ENCODE results near the gene SELENOO. TPM values are rescaled to one million over a fixed set of nuclear protein-coding genes. Genes with fewer than 3 reads are reported as not detected.
A peak's percentile ranks its signal among the peaks of the same experiment; 100 is the strongest.

Gene SELENOO
- total RNA-seq, 2 experiments from 2014 or later = 26.0 to 26.1 TPM

DNA sequence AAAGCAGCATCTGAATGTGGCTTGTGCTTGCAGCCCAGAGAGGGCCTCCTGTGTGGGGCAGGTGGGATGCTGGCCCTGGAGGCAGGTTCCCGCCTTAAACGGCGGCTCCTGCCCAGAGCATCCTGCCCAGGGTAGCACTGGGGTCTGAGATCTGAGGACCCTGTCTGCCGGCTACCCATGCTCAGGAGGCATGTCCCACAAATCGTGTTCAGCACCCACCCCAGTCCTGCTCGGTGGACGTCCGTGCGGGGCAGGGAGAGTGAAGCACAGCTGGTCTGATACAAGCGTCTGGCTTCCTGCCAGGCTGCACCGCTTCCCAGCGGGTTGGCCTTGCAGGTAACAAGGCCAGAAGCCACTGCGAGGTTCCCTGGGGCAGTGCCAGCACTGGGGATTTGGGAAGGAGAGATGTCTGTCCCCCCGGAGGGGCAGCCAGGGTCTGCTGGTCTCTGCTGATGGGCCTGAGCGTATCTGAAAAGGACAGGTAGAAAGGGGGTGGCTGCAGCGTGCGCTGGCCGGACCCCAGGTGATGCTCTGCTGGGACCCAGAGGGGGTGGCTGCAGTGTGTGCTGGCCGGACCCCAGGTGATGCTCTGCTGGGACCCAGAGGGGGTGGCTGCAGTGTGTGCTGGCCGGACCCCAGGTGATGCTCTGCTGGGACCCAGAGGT is 11.5 kb upstream of the SELENOO start:
- Mint-ChIP-seq H3K4me1 (ENCODE audit: low read depth) (peaks cover 44% of the 10 kb centered on the region), H3K36me3 (ENCODE audit: low read depth) (peaks cover 27% of the 10 kb centered on the region), H3K27me3 (peaks cover 4% of the 10 kb centered on the region), H3K27ac (peak overlapping the region; percentile 96), H3K4me3 (peak overlapping the region; percentile 86), H3K9me3 (no peaks in the 10 kb centered on the region)
- intact Hi-C loops (cut with DNase I, micrococcal nuclease) = loop anchor here in 1 of 2 experiments (5.0 kb wide), 2 partner anchors 53 to 272 kb away; partner anchors contain the start of genes ALG12 and CRELD2
- DNase-seq (peak in 2 of 14 experiments; percentile 29 to 49), ATAC-seq (ENCODE audit: poor library complexity) (no peak)
- H3K9me3 ChIP-seq (ENCODE audit: control insufficient read depth in 1 of 2, insufficient read depth in 1 of 2, low read length in 2 of 2) = no peaks in the 10 kb centered on the region
- H3K36me3 ChIP-seq (ENCODE audit: insufficient read depth, low read length) = peaks cover 19% of the 10 kb centered on the region
- CTCF ChIA-PET = interaction anchor here (2.3 kb wide), 1 partner anchor 14 kb away, joined by 13 read pairs; no protein-coding TSS in a partner anchor
- TF ChIP-seq, protein P1, sequence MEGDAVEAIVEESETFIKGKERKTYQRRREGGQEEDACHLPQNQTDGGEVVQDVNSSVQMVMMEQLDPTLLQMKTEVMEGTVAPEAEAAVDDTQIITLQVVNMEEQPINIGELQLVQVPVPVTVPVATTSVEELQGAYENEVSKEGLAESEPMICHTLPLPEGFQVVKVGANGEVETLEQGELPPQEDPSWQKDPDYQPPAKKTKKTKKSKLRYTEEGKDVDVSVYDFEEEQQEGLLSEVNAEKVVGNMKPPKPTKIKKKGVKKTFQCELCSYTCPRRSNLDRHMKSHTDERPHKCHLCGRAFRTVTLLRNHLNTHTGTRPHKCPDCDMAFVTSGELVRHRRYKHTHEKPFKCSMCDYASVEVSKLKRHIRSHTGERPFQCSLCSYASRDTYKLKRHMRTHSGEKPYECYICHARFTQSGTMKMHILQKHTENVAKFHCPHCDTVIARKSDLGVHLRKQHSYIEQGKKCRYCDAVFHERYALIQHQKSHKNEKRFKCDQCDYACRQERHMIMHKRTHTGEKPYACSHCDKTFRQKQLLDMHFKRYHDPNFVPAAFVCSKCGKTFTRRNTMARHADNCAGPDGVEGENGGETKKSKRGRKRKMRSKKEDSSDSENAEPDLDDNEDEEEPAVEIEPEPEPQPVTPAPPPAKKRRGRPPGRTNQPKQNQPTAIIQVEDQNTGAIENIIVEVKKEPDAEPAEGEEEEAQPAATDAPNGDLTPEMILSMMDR (IDR thresholded peaks at IDR 0.05) = no peak
- peaks cover 0 to 2% of the 10 kb centered on the region in 2 experiments for H3K27me3 ChIP-seq (ENCODE audit: control insufficient read depth in 1 of 2, insufficient read depth in 2 of 2, low read length in 2 of 2)
- peak overlapping the region; percentile 94 to 99 for H3K27ac ChIP-seq (ENCODE audit: low read depth in 1 of 2, low read length in 2 of 2)
- no peak overlapping the region for H3K4me3 ChIP-seq (ENCODE audit: low read length)
- peaks cover 89% of the 10 kb centered on the region for H3K4me1 ChIP-seq (ENCODE audit: insufficient read depth, low read length)
- POLR2A ChIA-PET = interaction anchor here (1.1 to 3.1 kb wide), 11 partner anchors 10 to 432 kb away, joined by 3 to 32 read pairs (median 8); partner anchors contain the start of genes HDAC10, LMF2, NCAPH2 and PANX2

DNA sequence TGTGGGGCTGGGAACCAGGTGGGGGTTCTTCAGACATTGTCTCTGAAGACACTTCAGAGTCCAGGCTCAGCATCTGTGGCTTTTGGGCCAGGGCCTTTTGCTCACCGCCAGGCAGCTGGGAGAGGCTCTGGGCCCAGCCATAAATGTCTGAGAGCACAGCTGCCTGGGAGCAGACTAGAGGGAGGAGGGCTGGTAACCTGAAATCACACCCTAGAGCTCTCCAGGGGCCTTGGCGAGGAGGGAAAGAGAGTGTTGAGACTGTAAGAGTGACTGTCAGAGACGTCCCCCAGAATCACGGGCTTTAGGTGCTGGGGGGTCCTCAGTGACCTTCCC is 11.0 kb upstream of the SELENOO start:
- no peaks in the 10 kb centered on the region for H3K27me3 ChIP-seq (ENCODE audit: control insufficient read depth in 1 of 2, insufficient read depth in 2 of 2, low read length in 2 of 2)
- intact Hi-C loops (cut with DNase I, micrococcal nuclease) = loop anchor here (1.0 to 10.0 kb wide), 7 partner anchors 19 to 430 kb away; partner anchors contain the start of genes ALG12 (in 1 of the 2) and CRELD2 (in 1 of the 2)
- peaks cover 44% of the 10 kb centered on the region for H3K4me1 Mint-ChIP-seq (ENCODE audit: low read depth)
- DNase-seq (no peak), ATAC-seq (ENCODE audit: poor library complexity) (peak; percentile 3)
- H3K4me1 ChIP-seq (ENCODE audit: insufficient read depth, low read length) = peaks cover 89% of the 10 kb centered on the region
- POLR2A ChIA-PET = interaction anchor here (1.1 to 3.1 kb wide), 11 partner anchors 10 to 431 kb away, joined by 3 to 32 read pairs (median 8); partner anchors contain the start of genes HDAC10, LMF2, NCAPH2 and PANX2
- peaks cover 27% of the 10 kb centered on the region for H3K36me3 Mint-ChIP-seq (ENCODE audit: low read depth)
- peak overlapping the region; percentile 86 for H3K4me3 Mint-ChIP-seq
- no peaks in the 10 kb centered on the region for H3K9me3 ChIP-seq (ENCODE audit: control insufficient read depth in 1 of 2, insufficient read depth in 1 of 2, low read length in 2 of 2)
- H3K27me3 Mint-ChIP-seq = peaks cover 4% of the 10 kb centered on the region
- no peaks in the 10 kb centered on the region for H3K9me3 Mint-ChIP-seq
- H3K4me3 ChIP-seq (ENCODE audit: low read length) = peak overlapping the region; percentile 86
- peaks cover 24% of the 10 kb centered on the region for H3K36me3 ChIP-seq (ENCODE audit: insufficient read depth, low read length)
- TF ChIP-seq, protein P1 (IDR thresholded peaks at IDR 0.05) = no peak
- peak overlapping the region; percentile 94 to 99 for H3K27ac ChIP-seq (ENCODE audit: low read depth in 1 of 2, low read length in 2 of 2)
- CTCF ChIA-PET = interaction anchor here (1.1 to 2.3 kb wide), 2 partner anchors 13 to 153 kb away, joined by 3 to 13 read pairs; no protein-coding TSS in a partner anchor
- peak overlapping the region; percentile 96 for H3K27ac Mint-ChIP-seq

GRCh38 chr22:50190182-50190940 is 10.4 kb upstream of the SELENOO start:
- ChIA-PET POLR2A (interaction anchor here (0.8 to 3.1 kb wide), 23 partner anchors 8 to 431 kb away, joined by 3 to 32 read pairs (median 4); partner anchors contain the start of genes ALG12, CRELD2, HDAC10 and LMF2), CTCF (interaction anchor here (0.7 to 2.3 kb wide), 4 partner anchors 13 to 152 kb away, joined by 3 to 13 read pairs (median 4); no protein-coding TSS in a partner anchor)
- H3K4me3 Mint-ChIP-seq = peak overlapping the region; percentile 86
- no peaks in the 10 kb centered on the region for H3K9me3 ChIP-seq (ENCODE audit: control insufficient read depth in 1 of 2, insufficient read depth in 1 of 2, low read length in 2 of 2)
- peaks cover 43% of the 10 kb centered on the region for H3K4me1 Mint-ChIP-seq (ENCODE audit: low read depth)
- H3K36me3 Mint-ChIP-seq (ENCODE audit: low read depth) = peaks cover 30% of the 10 kb centered on the region
- peaks cover 2% of the 10 kb centered on the region for H3K27me3 Mint-ChIP-seq
- no peaks in the 10 kb centered on the region for H3K27me3 ChIP-seq (ENCODE audit: control insufficient read depth in 1 of 2, insufficient read depth in 2 of 2, low read length in 2 of 2)
- peak overlapping the region; percentile 94 to 99 for H3K27ac ChIP-seq (ENCODE audit: low read depth in 1 of 2, low read length in 2 of 2)
- peak overlapping the region; percentile 86 for H3K4me3 ChIP-seq (ENCODE audit: low read length)
- no peaks in the 10 kb centered on the region for H3K9me3 Mint-ChIP-seq
- peaks cover 86% of the 10 kb centered on the region for H3K4me1 ChIP-seq (ENCODE audit: insufficient read depth, low read length)
- peak; percentile 69 to 94 (median 80) for DNase-seq
- peaks cover 29% of the 10 kb centered on the region for H3K36me3 ChIP-seq (ENCODE audit: insufficient read depth, low read length)
- peak; percentile 47 for ATAC-seq (ENCODE audit: poor library complexity)
- TF ChIP-seq, protein P1 (IDR thresholded peaks at IDR 0.05) = peak; percentile 70
- H3K27ac Mint-ChIP-seq = peak overlapping the region; percentile 96
- intact Hi-C loops (cut with DNase I, micrococcal nuclease) = loop anchor here (1.0 to 10.0 kb wide), 5 partner anchors 18 to 430 kb away; no protein-coding TSS in a partner anchor
